NCI-H69 (cell line): ENCODE measurements around the gene TPRN.

Source experiments
- DNase-seq: peaks from one replicate; lab custom pipeline; 2025; lab: John Stamatoyannopoulos, UW

TPRN gene

DNA sequence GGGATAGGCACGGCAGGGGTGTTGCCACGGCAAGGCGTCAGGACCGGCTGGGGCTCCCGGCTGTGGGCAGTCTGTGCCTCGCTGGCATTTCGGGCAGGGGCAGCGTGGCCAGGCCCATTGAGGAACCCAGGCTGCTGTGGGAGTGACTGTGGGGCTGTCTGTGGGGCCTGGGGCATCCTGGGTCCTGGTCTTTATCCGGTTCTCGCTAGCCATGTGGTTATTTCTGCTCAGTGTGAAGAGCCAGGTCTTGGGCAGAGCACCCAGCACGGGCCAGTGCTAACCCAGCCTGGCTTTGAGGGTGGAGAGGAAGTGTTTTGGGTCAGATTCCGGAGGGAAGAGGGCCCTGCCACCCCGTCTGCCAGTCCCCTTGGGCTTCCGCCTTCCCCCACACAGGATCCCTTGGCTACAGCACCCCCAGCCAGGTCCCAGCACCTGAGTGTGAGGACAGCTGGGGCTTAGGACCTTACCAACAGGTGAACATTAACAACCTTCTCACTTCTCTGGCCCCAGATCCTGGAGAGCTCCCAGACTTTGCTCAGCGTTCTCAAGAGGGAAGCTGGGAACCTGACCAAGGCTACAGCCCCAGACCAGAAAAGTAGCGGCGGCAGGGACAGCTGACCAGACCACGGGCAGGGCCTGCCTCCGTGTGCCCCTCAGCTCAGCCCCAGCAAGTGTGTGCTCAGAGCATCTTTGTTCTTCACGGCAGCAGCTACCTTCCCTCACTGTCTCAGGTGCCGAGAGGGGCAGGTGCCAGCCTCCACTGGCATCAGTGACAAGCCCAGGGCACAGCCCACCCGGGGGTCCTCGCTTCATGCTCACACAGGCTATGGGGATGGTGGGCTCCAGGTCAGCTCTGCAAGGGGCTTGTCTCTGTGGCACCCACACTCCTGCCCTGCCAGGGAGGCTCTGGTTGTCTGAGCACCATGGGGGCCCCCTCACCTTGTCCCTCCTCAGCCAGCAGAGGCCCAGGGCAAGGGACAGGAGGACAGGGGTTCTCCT, 10.9 kb downstream of the TPRN start:
- no peak for DNase-seq

DNA sequence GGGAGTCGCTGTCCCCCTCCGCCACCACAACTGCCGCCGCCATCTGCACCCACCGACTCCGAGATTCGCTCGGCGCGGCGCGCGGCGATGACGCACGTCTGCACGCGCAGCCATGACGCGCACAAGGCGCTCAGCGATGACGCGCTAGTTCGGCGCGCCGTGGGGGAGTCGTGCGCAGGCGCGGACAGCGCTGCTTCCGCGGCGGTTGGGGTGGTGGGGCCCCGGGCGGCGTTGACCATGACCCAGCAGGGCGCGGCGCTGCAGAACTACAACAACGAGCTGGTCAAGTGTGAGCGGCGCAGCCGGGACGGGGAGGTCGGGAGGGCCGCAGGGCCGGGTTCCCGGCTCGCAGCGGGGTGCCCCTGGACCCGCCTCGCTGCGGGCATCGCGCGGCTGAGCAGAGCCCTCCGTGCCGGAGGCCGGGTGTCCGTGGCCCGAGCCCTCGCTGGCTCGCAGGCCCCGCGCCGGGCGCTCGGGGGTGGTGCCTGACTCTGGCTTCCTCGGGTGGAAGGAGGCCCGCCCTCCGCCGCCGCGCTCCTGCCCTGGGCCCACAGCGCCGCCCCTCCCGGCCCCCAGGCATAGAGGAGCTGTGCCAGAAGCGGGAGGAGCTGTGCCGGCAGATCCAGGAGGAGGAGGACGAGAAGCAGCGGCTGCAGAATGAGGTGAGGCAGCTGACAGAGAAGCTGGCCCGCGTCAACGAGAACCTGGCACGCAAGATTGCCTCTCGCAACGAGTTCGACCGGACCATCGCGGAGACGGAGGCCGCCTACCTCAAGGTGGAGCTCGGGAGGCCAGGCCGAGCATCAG, 11.8 kb downstream of the TPRN start, which contains the start of the genes ANAPC2 and SSNA1:
ANAPC2 (minus strand) TSS at position 71 of the 807 bp plus-strand sequence; CDS start at position 43, 28 bp downstream.
SSNA1 (plus strand) TSS at position 187 of the 807 bp plus-strand sequence; CDS start at position 238, 51 bp downstream.
- DNase-seq: peak; percentile 97

DNA sequence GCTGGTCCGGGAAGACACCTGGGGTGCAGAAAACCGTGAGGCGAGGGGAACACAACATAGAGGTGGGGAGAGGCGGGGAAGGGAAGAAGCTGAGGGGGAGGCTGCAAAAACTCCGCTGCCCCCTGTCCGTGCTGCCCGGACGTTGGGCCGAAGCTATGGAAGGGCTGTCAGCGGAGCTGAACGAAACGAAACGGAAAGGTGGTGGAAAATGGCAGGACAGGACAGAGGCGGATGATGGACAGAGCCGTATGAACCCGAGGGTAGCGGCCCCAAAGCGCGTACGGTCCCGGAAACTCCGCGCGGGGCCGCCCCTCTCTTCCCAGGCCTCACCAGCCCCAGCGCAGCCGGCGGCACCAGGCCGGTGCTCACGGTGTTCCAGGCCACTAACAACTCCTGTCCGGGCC, 12.5 kb downstream of the TPRN start:
- no peak for DNase-seq

- no peak for DNase-seq
These were observed 13.2 kb downstream of the TPRN start for GRCh38 chr9:137187386-137187785.

DNA sequence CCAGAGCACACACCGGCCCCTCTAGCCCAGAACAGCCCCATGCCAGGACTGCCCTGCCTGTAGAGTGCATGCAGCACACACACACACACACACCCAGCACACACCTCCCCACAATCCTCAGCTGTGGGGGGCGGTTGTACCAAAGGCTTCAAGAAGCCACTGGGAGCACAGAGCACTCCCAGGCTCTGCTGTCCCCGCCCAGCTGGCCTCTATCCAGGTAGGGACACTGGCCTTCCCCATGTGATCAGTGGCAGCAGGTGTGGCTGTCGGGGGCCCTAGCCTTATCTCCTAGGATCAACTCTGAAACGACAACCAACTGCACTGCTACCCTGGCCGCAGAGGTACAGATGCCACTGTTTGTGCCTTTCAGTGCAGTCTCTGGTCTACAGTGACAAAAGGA, 14.2 kb downstream of the TPRN start:
- no peak for DNase-seq

- DNase-seq: no peak
These were observed 14.6 kb downstream of the TPRN start for GRCh38 chr9:137185921-137186320.

DNA sequence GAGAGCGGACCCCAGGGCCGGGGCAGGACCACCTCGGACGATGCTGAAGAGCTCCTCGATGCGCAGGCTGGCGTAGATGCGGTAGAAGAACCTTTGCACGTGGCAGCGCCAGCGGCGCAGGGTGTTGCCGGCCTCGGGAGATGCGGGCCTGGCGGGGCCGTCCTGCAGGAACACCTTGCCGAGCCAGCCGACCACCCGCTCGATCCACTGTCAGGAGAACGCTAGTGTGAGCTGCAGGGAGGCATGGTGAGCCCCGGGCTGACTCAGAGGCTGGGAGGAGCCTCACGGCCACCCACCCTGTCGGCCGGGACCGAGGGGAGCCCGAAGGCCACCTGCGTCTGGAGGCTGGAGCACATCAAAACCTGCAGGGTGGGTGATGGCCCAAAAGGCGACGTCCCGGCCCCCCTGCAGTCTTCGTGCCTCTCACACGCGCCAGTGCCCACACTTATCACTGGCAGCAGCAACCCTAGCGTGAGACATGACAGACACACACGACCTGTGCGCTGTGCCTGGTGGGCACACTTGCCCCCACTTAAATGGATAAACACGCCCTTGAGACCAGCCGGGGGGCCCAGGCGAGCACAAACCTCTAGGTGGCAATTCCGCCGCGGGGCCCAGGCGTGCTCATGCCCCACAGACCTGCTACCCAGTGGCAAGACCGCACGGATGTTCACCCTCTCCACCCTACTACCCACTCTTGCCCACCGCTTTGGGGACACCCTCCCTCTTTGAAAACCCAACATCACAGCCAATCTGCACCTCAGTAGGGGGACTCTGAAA, 15.5 kb downstream of the TPRN start:
- no peak for DNase-seq

DNA sequence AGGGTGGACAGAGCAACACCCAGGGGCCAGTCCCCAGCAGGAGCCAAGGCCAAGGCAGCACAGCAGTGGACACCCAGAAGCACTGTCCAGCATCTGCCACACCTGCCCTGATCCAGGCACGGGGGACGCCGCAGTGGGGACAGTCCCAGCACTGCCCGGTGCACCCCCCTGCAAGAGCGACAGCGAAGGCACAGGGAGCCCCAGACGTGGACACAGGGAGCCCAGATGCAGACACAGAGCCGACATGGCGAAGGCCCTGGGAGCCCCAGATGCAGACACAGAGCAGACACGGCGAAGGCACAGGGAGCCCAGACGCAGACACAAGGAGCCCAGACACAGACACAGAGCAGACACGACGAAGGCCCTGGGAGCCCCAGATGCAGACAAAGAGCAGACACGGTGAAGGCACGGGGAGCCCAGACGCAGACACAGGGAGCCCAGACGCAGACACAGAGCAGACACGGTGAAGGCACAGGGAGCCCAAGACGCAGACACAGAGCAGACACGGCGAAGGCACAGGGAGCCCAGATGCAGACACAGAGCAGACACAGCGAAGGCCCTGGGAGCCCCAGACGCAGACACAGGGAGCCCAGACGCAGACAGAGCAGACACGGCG, 16.5 kb downstream of the TPRN start:
- DNase-seq: no peak

- no peak for DNase-seq
These were observed 17.7 kb downstream of the TPRN start for GRCh38 chr9:137182836-137183235.

DNA sequence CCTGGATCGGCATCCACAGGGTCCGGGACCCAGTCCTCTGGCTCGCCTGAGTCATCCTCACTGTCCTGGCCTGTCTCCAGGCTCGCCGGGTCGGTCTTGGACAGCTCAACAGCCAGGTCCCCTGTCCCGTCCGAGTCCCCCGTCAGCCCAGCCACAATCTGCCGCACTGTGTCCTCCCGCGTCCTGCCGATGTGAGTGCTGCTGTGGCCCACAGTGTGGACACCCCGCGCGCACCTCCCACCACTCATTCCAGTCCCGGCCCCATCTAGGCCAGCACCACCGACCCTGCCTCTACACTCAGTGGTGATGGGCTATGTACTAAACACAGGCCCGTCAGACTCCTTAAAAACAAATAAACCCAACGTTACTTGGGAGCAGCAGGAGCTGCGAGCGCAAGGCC, 18.9 kb downstream of the TPRN start:
- no peak for DNase-seq

- no peak for DNase-seq
These were observed 20.1 kb downstream of the TPRN start for GRCh38 chr9:137180491-137180890.

DNA sequence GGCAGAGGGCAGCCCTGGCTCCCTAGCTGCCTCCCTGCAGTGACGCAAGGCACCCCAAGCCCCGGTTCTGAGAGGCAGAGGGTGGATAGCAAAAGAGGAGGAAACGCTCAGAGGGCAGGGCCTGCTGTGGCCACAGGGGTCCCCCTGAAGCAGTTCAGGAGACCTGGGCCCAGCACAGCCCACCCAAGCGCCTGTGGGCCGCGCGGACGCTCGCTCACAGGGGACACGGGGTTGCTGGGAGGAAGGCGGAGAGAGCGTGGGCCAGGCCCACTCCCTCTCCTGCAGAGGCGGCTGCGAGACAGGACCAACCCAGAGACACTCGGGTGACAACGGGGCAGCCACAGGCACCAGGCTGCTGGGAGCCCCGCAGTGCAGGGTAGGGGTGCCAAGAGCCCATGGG, 20.8 kb downstream of the TPRN start:
- DNase-seq: no peak

DNA sequence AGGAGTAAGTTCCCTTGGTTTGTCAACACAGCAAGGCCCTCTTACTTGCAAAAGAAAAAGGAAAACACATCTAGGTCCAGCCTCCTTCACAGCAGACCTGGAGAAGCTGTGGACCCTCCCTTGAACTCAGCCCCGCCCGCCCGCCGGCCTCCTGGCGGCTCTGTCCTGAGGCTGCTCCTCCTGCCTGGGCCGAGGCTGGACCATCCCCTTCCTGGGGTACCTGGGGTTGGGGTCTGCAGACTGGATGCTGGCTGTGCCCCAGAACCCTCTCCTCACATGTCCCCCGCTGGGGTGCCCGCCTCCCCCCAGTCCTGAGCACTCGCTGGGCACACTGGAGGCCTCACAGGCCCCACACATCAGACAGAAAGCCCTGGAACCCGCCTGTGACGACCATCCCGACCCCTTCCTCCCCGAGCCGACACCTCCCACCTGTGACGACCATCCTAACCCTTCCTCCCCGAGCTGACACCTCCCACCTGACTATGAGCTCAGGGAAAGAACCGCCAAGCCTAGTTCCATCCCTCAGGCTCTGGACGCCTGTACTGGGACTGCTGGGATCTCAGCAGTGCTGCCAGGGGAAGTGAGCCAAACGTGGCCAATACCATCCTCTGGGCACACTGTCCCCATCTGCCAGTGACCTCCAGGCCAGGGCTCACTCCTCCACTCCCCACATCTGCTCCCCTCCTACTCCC, 21.5 kb downstream of the TPRN start:
- DNase-seq: no peak

- no peak for DNase-seq
These were observed 22.2 kb downstream of the TPRN start for GRCh38 chr9:137178201-137178938.

- peak; percentile 75 for DNase-seq
These were observed 24.0 kb downstream of the TPRN start for GRCh38 chr9:137176302-137177182.

- no peak for DNase-seq
These were observed 25.1 kb downstream of the TPRN start for GRCh38 chr9:137175345-137175961.

- peak; percentile 76 for DNase-seq
These were observed 25.7 kb downstream of the TPRN start for GRCh38 chr9:137174722-137175293.
